Loucy (cell line): ENCODE data around the gene CER1.

Experiments
- H2AFZ ChIP-seq: fragments of 200-600 bp; sonication (generic); 2 replicates; pipeline ENCODE4 v1.6.0; 2016; ENCODE audit warnings: antibody characterized with exemption, mild to moderate bottlenecking, low read length, moderate library complexity
- H3F3A ChIP-seq: fragments of 200-600 bp; 2 replicates; pipeline ENCODE4 v1.6.0; 2016; ENCODE audit warnings: antibody characterized with exemption, low read depth, mild to moderate bottlenecking
- H3K27me3 ChIP-seq: fragments of 200-600 bp; sonication (generic); 2 replicates; pipeline ENCODE4 v1.6.1; 2014; ENCODE audit warnings: low read length, mild to moderate bottlenecking; ENCODE audit not compliant: insufficient read depth, poor library complexity, severe bottlenecking
- H3K36me3 ChIP-seq: fragments of 200-600 bp; sonication (generic); 2 replicates; pipeline ENCODE4 v1.6.1; 2016; ENCODE audit warnings: low read length; ENCODE audit not compliant: insufficient read depth
- H3K4me1 ChIP-seq: fragments of 200-600 bp; sonication (generic); 2 replicates; pipeline ENCODE4 v1.5.1; 2014; ENCODE audit warnings: low read length, mild to moderate bottlenecking; ENCODE audit not compliant: insufficient read depth, poor library complexity, severe bottlenecking
- H3K4me2 ChIP-seq: fragments of 200-600 bp; sonication (generic); 2 replicates; pipeline ENCODE4 v1.6.0; 2014; ENCODE audit warnings: antibody characterized with exemption, low read length, low read depth, mild to moderate bottlenecking; ENCODE audit not compliant: poor library complexity, severe bottlenecking
- H3K4me3 ChIP-seq: fragments of 200-600 bp; sonication (generic); 2 replicates; pipeline ENCODE4 v1.5.1; 2014; ENCODE audit warnings: low read length, mild to moderate bottlenecking, mixed read lengths; ENCODE audit not compliant: poor library complexity, severe bottlenecking
- H3K79me2 ChIP-seq: fragments of 200-600 bp; sonication (generic); 2 replicates; pipeline ENCODE4 v1.6.1; 2014; ENCODE audit warnings: low read length; ENCODE audit not compliant: insufficient read depth
- H3K9ac ChIP-seq: fragments of 200-600 bp; sonication (generic); 2 replicates; pipeline ENCODE4 v1.6.0; 2014; ENCODE audit warnings: mild to moderate bottlenecking, low read depth, low read length, moderate library complexity; ENCODE audit not compliant: poor library complexity, severe bottlenecking
- H3K9me2 ChIP-seq: fragments of 200-600 bp; sonication (generic); replicated peaks from 2 replicates; pipeline ENCODE4 v1.6.1; 2016; ENCODE audit warnings: low read depth, low read length, mixed read lengths
- H3K9me3 ChIP-seq: fragments of 200-600 bp; sonication (generic); 2 replicates; pipeline ENCODE4 v1.6.1; 2014; ENCODE audit warnings: mild to moderate bottlenecking, antibody characterized with exemption, low read length, low read depth; ENCODE audit not compliant: insufficient read depth
- H4K20me1 ChIP-seq: fragments of 200-600 bp; sonication (generic); 2 replicates; pipeline ENCODE4 v1.6.0; 2014; ENCODE audit warnings: antibody characterized with exemption, low read length, mild to moderate bottlenecking; ENCODE audit not compliant: insufficient read depth, poor library complexity, severe bottlenecking
- EZH2phosphoT487 ChIP-seq: fragments of 200-600 bp; IDR thresholded peaks from 2 replicates; pipeline ENCODE4 v1.6.1; 2018; ENCODE audit warnings: antibody characterized with exemption, mild to moderate bottlenecking, moderate library complexity, borderline replicate concordance
- TF ChIP-seq, protein P1 (sequence below): fragments of 200-600 bp; sonication (generic); conservative IDR thresholded peaks from 2 replicates; pipeline ENCODE4 v1.5.1; 2014; ENCODE audit warnings: mild to moderate bottlenecking, antibody characterized with exemption, low read length

Gene CER1

DNA sequence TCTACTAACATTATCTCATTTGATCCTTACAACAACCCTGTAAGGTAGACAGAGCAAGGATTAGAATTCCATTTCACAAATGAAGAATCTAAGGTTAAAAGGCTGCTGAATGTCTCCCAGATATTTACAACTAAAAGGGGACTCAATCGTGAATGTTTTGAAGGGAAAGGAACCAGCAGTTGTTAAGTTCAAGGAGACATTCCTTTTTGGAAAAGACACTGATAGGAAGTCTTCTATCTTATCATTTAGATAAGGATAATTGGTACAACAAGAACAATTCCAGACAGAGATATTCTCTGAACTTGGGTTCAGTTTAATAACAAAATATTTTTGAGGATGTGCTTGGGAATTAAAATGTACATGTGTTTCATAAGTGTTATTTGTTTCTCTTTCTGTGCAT is 37.5 kb upstream of the CER1 start:
- no peak overlapping the region for H3K9ac ChIP-seq
- TF ChIP-seq, protein P1, sequence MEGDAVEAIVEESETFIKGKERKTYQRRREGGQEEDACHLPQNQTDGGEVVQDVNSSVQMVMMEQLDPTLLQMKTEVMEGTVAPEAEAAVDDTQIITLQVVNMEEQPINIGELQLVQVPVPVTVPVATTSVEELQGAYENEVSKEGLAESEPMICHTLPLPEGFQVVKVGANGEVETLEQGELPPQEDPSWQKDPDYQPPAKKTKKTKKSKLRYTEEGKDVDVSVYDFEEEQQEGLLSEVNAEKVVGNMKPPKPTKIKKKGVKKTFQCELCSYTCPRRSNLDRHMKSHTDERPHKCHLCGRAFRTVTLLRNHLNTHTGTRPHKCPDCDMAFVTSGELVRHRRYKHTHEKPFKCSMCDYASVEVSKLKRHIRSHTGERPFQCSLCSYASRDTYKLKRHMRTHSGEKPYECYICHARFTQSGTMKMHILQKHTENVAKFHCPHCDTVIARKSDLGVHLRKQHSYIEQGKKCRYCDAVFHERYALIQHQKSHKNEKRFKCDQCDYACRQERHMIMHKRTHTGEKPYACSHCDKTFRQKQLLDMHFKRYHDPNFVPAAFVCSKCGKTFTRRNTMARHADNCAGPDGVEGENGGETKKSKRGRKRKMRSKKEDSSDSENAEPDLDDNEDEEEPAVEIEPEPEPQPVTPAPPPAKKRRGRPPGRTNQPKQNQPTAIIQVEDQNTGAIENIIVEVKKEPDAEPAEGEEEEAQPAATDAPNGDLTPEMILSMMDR = no peak
- no peak for TF ChIP-seq EZH2phosphoT487
- no peaks in the 10 kb centered on the region for H3K4me1 ChIP-seq
- H3K79me2 ChIP-seq = no peaks in the 10 kb centered on the region
- H3K36me3 ChIP-seq = no peaks in the 10 kb centered on the region
- no peaks in the 10 kb centered on the region for H3K27me3 ChIP-seq
- no peaks in the 10 kb centered on the region for H3K9me3 ChIP-seq
- H3K4me2 ChIP-seq = no peak overlapping the region
- H3K9me2 ChIP-seq = no peaks in the 10 kb centered on the region
- H4K20me1 ChIP-seq = no peaks in the 10 kb centered on the region
- no peak overlapping the region for H3K4me3 ChIP-seq
- H3F3A ChIP-seq = no peaks in the 10 kb centered on the region
- no peak overlapping the region for H2AFZ ChIP-seq

DNA sequence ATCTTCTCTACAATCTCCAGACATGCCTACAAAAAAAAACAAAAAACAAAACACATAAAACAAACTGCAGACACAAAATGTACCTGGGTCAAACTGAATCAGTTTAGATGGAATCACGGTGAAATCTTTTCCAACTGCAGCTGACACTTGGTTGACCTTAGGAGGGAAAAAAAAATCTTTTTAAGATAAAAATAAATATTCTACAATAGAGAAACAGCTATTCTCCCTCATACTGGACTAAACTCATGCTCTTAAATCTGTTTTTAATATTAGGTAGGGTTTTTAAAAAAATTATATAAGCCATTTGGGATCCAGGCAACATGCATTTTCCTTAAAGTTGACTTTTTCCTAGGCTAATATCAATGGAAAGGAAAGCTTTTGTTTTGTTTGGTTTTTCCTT is 33.8 kb upstream of the CER1 start:
- TF ChIP-seq EZH2phosphoT487 = no peak
- TF ChIP-seq, protein P1 = no peak
- Histone ChIP-seq H3K79me2 (no peaks in the 10 kb centered on the region), H3K4me1 (no peaks in the 10 kb centered on the region), H3K27me3 (no peaks in the 10 kb centered on the region), H3K4me3 (no peak overlapping the region), H3K9me2 (no peaks in the 10 kb centered on the region), H4K20me1 (no peaks in the 10 kb centered on the region), H3K4me2 (no peak overlapping the region), H3K9me3 (no peaks in the 10 kb centered on the region), H3K9ac (no peak overlapping the region), H2AFZ (no peak overlapping the region), H3K36me3 (no peaks in the 10 kb centered on the region), H3F3A (no peaks in the 10 kb centered on the region)

DNA sequence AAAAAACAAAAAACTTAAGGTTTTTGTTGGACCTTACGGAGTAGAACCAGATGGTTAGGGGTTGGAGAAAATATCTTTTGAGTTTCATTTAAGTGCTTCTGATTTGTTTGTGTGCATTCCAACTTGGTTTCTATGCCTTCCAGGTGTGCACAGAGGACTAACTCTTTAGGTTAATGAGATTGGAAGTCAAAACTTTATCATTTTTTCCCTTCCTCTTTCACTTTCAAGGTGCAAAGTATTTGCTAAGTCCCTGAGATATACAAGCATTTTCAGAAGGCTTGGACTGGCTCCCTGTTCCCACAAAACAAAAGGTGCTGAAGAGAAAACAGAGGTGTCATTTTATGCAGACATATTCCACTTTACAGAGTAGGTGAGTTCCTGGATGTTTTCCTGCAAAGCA is 30.3 kb upstream of the CER1 start:
- H3K9me2 ChIP-seq = no peaks in the 10 kb centered on the region
- TF ChIP-seq, protein P1 = no peak
- TF ChIP-seq EZH2phosphoT487 = no peak
- no peak overlapping the region for H3K4me3 ChIP-seq
- no peaks in the 10 kb centered on the region for H3K4me1 ChIP-seq
- no peak overlapping the region for H3K9ac ChIP-seq
- no peak overlapping the region for H3K4me2 ChIP-seq
- no peaks in the 10 kb centered on the region for H3K9me3 ChIP-seq
- H3K36me3 ChIP-seq = no peaks in the 10 kb centered on the region
- H2AFZ ChIP-seq = no peak overlapping the region
- H3K27me3 ChIP-seq = no peaks in the 10 kb centered on the region
- H3F3A ChIP-seq = no peaks in the 10 kb centered on the region
- no peaks in the 10 kb centered on the region for H3K79me2 ChIP-seq
- H4K20me1 ChIP-seq = no peaks in the 10 kb centered on the region
